Lower leg skin (tissue), 4 donors: ENCODE results near the gene CD55. TPM values are rescaled to one million over a fixed set of nuclear protein-coding genes. Genes with fewer than 3 reads are reported as not detected.

Experiments
- DNase-seq, 2 donors: peaks; one replicate each; pipeline ENCODE4 v3.0.0-alpha.2; 2019; ENCODE audit warnings: low spot score in 2 of 2
- H3K4me3 ChIP-seq: fragments of 200-600 bp; sonication (generic); 2 replicates; pipeline ENCODE4 v1.5.1; 2017; ENCODE audit warnings: mild to moderate bottlenecking, low read depth; ENCODE audit not compliant: poor library complexity, severe bottlenecking
- POLR2A ChIP-seq, 2 donors: fragments of 450-650 bp; IDR thresholded peaks; one replicate each; pipeline ENCODE4 v1.6.1; 2016 to 2017; ENCODE audit warnings: antibody characterized with exemption in 2 of 2, mild to moderate bottlenecking in 1 of 2, moderate library complexity in 1 of 2
- WGBS, 2 donors: methylation state at CpG; one replicate each; pipeline ENCODE4 v1.1.5; 2018; 5-methylcytosine and 5-hydroxymethylcytosine counted together
- intact Hi-C: fragments of 100-400 bp; cut with DNase I; formaldehyde crosslinking; loops from one replicate; pipeline ENCODE4 v1.15.0; 2023; ENCODE audit warnings: low total_unique reads
- total RNA-seq, 4 donors: library from RNA; depleted of rRNA; stranded (reverse); fragments of >200 nt; gene quantifications; one replicate each; pipeline ENCODE4 v1.1.0, GENCODE V29; 2016
- TF ChIP-seq, protein P1 (sequence below), 3 donors: fragments of 450-650 bp; IDR thresholded peaks; one replicate each; pipeline ENCODE4 v1.5.1; 2016; ENCODE audit warnings: antibody characterized with exemption in 3 of 3, mild to moderate bottlenecking in 3 of 3, moderate library complexity in 2 of 3

The CD55 gene
- total RNA-seq, 4 donors from 2014 or later = 153 to 260 (median 238) TPM

DNA sequence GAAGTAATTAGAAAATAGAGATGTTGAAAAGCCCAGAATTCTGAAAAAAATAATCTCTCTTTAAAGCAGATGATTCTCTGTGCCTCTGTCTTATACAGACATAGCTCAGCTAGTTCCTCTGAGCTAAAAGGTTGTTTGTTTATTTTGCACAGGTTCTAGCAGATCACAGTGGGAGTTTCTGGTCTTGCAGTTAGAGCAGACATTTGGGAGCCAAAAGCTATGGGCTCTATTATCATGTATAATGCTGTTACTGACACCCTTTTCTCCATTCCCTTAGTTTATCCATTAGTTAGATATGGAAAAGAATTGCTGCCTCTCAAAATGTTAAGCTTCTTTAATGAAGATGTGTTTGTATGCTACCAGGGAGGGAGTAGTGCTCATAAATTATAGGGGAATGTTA lies 20.5 kb upstream of the CD55 start:
- DNase-seq = no peak
- no peak overlapping the region for H3K4me3 ChIP-seq
- no peak for TF ChIP-seq POLR2A (IDR thresholded peaks at IDR 0.05)
- intact Hi-C loops = no loop called here

DNA sequence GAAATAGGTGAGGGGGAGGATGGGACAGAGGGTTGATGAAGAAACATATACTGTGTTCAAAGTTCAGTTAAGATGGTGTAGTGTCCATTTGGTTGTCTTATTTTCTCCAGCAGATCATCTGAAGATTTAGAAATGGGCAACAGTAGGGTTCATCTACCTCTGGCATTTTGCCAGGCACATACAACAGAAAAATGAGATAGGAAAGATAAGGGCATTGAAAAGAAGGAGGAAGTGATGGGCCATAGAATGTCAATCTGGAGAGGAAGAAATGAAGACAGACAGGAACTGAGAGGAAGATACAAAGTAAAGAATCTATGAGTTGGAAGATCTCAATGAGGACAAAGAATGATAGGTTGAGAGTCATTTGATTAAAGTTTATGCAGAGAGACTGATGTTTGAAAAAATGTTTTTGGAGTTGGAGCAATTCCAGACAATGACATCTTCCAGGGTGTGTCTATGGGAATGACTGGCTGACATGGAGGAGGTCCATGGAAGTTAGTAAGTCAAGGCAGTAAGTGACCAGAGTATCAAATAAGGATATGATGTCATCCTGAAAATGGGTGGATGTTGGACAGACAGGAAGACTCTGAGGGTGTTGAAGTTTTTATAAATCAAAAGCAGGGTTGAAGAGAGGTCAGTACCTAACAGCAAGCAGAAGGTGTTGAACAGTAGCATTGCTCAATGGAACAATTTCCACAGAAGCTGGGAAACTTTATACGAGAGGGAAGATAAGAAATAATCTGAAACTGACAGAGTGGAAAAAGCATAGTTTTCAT lies 18.7 kb upstream of the CD55 start:
- DNase-seq = no peak
- whole genome bisulfite sequencing, 2 donors = 62 to 83% methylated on average over 1 of the region's 1 CpG
- no peak overlapping the region for H3K4me3 ChIP-seq
- no peak for TF ChIP-seq POLR2A (IDR thresholded peaks at IDR 0.05)
- TF ChIP-seq, protein P1, sequence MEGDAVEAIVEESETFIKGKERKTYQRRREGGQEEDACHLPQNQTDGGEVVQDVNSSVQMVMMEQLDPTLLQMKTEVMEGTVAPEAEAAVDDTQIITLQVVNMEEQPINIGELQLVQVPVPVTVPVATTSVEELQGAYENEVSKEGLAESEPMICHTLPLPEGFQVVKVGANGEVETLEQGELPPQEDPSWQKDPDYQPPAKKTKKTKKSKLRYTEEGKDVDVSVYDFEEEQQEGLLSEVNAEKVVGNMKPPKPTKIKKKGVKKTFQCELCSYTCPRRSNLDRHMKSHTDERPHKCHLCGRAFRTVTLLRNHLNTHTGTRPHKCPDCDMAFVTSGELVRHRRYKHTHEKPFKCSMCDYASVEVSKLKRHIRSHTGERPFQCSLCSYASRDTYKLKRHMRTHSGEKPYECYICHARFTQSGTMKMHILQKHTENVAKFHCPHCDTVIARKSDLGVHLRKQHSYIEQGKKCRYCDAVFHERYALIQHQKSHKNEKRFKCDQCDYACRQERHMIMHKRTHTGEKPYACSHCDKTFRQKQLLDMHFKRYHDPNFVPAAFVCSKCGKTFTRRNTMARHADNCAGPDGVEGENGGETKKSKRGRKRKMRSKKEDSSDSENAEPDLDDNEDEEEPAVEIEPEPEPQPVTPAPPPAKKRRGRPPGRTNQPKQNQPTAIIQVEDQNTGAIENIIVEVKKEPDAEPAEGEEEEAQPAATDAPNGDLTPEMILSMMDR (IDR thresholded peaks at IDR 0.05) = no peak
- intact Hi-C loops = no loop called here

DNA sequence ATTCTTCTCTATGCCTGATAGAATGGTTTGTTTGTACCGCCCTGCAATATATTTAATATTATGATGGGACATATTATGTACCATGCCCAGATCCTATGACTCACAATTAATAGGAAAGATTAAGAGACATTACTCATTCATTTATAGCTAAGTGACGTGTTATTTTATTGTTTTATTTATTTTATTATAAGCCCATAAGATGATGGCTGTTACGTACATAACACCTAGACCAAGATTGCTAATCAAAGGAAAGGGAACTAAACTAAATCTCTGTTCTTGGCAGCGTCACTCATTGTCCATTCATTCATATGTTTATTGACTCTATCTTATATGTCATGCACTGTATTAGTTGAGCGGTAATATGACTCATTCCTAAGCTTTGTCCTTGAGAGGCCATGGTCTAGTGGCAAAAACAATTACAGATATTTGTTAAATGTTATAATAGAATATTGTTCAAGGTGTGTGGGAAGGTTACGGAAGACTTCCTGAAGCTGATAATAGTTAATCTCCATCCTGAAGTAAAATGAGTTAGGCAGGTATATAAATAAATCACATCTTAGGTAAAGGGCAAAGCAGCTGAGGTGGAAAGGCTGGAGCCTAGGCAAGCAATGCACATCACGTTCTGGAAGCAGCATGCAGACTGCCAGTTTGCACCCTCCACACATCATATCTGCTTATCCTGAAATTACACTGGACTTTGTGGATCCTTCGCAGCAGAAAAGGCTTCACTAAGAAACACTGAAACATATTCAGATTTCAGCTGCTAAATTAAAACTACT lies 16.6 kb upstream of the CD55 start:
- intact Hi-C loops = no loop called here
- no peak overlapping the region for H3K4me3 ChIP-seq
- TF ChIP-seq, protein P1 (IDR thresholded peaks at IDR 0.05) = no peak
- TF ChIP-seq POLR2A (IDR thresholded peaks at IDR 0.05) = no peak
- DNase-seq = no peak
- 82 to 84% methylated on average over 8 of the region's 8 CpGs for WGBS, 2 donors

DNA sequence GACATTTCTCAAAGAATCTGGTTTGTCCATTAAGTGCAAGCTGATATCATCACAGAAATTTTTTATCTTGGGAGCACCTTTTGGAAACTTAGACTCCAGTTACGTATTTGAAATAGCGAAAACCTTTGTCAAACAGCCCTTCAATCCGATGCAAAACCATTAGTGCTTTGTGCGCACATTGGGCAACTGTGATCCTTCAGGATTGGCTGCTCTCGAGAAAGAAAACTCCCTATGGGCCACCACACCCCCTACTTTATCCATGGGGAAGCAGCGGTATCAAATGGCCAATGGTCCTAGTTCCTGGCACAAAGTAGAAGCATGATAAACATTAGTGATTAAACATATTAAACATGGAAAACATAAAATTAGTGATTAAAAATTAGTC lies 16.0 kb upstream of the CD55 start:
- 93 to 95% methylated on average over 6 of the region's 6 CpGs for WGBS, 2 donors
- intact Hi-C loops = no loop called here
- H3K4me3 ChIP-seq = no peak overlapping the region
- TF ChIP-seq POLR2A (IDR thresholded peaks at IDR 0.05) = no peak
- TF ChIP-seq, protein P1 (IDR thresholded peaks at IDR 0.05) = no peak
- no peak for DNase-seq

DNA sequence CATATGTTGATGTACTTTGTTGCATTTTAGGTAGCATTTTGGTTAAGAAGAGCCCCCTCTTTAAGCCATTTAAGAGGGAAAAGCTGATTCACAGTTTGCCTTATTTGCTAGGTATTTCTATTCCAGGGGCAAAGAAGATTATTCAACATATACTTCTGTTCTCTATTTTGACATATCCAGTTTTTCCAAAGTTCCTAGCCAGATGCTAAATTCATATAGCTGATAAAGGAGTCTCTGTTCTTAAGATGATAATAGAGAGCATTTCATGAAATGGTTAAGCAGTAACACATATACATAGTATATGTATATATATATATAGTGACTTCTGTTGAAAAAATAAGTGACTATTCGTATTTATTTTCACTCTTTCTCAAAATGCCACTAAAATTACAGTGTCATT lies 15.5 kb upstream of the CD55 start:
- TF ChIP-seq POLR2A (IDR thresholded peaks at IDR 0.05) = no peak
- DNase-seq = no peak
- intact Hi-C loops = no loop called here

DNA sequence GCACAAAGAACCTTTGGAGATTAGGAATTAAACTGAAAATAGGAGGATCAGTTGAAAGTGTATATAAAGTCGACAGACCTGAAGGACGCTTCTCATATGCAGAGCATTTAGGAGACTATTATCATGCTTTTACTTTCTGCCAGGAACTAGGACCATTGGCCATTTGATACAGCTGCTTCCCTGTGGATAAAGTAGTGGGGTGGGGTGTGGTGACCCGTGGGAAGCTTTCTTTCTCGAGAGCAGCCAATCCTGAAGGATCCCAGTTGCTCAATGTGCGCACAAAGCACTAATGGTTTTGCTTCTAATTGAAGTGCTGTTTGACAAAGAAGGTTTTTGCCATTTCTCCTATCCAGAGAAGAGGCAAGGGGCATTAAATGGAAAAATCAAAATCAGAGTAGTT lies 14.9 kb upstream of the CD55 start:
- intact Hi-C loops = no loop called here
- WGBS, 2 donors = 76% methylated on average over 5 of the region's 5 CpGs
- no peak for DNase-seq
- no peak overlapping the region for H3K4me3 ChIP-seq
- TF ChIP-seq, protein P1 (IDR thresholded peaks at IDR 0.05) = no peak
- no peak for TF ChIP-seq POLR2A (IDR thresholded peaks at IDR 0.05)

More for the DNA sequence above, 15.5 kb upstream of the CD55 start:
- H3K4me3 ChIP-seq = no peak overlapping the region
- WGBS, 2 donors = 90 to 92% methylated on average over 1 of the region's 1 CpG
